Fibroblast of the aortic adventitia (primary cell): ENCODE measurements around the gene LAPTM5. TPM values are rescaled to one million over a fixed set of nuclear protein-coding genes. Genes with fewer than 3 reads are reported as not detected.

ENCODE experiments used
- DNase-seq: peaks from one replicate; pipeline ENCODE4 v3.0.0-alpha.2; 2010; ENCODE audit warnings: low read depth
- H3K4me3 ChIP-seq: 2 replicates; pipeline ENCODE4 v1.5.1; 2011; ENCODE audit warnings: low read depth, mild to moderate bottlenecking, control low read depth, low read length, moderate library complexity
- total RNA-seq: library from RNA; depleted of rRNA; stranded (reverse); fragments of >200 nt; gene quantifications from 2 replicates; pipeline ENCODE4 v1.2.3, GENCODE V29; 2012; ENCODE audit warnings: low replicate concordance
- TF ChIP-seq, protein P1 (sequence below): IDR thresholded peaks from 2 replicates; pipeline ENCODE4 v1.5.1; 2011; ENCODE audit warnings: mild to moderate bottlenecking, low read length, control low read depth, inconsistent platforms; ENCODE audit not compliant: insufficient read depth

Gene LAPTM5
- total RNA-seq, 1 donor: 0.18 TPM

- TF ChIP-seq, protein P1, sequence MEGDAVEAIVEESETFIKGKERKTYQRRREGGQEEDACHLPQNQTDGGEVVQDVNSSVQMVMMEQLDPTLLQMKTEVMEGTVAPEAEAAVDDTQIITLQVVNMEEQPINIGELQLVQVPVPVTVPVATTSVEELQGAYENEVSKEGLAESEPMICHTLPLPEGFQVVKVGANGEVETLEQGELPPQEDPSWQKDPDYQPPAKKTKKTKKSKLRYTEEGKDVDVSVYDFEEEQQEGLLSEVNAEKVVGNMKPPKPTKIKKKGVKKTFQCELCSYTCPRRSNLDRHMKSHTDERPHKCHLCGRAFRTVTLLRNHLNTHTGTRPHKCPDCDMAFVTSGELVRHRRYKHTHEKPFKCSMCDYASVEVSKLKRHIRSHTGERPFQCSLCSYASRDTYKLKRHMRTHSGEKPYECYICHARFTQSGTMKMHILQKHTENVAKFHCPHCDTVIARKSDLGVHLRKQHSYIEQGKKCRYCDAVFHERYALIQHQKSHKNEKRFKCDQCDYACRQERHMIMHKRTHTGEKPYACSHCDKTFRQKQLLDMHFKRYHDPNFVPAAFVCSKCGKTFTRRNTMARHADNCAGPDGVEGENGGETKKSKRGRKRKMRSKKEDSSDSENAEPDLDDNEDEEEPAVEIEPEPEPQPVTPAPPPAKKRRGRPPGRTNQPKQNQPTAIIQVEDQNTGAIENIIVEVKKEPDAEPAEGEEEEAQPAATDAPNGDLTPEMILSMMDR: no peak
- H3K4me3 ChIP-seq: no peak overlapping the region
- no peak for DNase-seq
Measured at GRCh38 chr1:30755334-30755733, 2.2 kb downstream of the LAPTM5 start.

- TF ChIP-seq, protein P1: no peak
- no peak overlapping the region for H3K4me3 ChIP-seq
- DNase-seq: no peak
Measured at GRCh38 chr1:30754684-30755171, 2.8 kb downstream of the LAPTM5 start.

DNA sequence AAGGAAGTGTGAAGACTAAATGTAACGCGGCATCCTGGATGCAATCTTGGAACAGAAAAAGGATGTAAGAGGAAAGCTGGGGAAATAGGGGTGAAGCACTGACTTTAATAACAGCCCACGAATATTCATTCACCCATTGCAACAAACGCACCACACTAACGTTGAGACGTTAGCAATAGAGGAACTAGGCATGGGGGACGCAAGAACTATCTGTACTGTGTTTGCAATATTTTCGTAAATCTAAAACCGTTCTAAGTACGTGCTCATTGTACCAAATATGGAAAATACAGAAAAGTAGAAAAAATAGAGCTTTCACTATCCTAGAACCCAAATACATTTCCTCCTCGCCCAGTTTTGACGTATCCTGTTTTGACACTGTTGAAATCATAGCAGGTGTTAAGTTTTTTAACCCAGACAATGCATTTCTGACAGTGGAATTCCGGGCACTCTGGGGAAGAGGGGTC, 3.9 kb downstream of the LAPTM5 start:
- TF ChIP-seq, protein P1: no peak
- DNase-seq: no peak
- no peak overlapping the region for H3K4me3 ChIP-seq

DNA sequence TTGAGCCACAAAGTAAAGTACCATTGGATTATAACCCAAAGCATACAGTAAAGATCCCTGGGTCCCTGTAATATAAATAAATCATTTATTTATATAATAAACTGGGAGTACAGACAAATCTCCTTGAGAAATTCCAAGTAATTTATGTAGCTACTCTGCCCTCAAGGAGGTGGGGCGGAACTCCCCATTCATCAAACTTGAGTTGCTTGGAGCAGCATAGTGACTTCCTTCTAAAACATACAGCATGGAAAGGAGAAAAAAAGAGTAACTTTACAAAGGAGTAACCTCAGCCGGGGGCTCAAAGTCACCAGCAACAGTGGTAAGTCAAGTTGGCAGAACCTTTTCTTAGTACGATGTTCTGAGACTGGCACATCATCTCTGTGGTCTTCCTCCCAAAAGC, 4.5 kb downstream of the LAPTM5 start:
- TF ChIP-seq, protein P1: no peak
- DNase-seq: no peak

DNA sequence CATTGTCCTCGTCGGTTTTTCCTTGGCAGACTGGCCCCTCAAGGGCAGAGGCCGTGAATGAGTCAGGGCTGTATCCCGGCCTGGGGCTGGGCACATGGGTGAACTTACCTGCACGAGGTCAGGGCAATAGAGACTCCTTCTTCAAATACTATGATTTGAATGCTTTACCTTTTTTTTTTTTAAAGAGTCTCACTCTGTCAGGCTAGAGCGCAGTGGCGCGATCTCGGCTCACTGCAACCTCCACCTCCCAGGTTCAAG, 5.0 kb downstream of the LAPTM5 start:
- H3K4me3 ChIP-seq: no peak overlapping the region
- no peak for DNase-seq
- TF ChIP-seq, protein P1: no peak

More for the DNA sequence above, 4.5 kb downstream of the LAPTM5 start:
- no peak overlapping the region for H3K4me3 ChIP-seq

- H3K4me3 ChIP-seq: no peak overlapping the region
- DNase-seq: no peak
- TF ChIP-seq, protein P1: no peak
Measured at GRCh38 chr1:30751830-30752650, 5.5 kb downstream of the LAPTM5 start.
